ENCODE data around the gene TPK1.

TPK1 gene

DNA sequence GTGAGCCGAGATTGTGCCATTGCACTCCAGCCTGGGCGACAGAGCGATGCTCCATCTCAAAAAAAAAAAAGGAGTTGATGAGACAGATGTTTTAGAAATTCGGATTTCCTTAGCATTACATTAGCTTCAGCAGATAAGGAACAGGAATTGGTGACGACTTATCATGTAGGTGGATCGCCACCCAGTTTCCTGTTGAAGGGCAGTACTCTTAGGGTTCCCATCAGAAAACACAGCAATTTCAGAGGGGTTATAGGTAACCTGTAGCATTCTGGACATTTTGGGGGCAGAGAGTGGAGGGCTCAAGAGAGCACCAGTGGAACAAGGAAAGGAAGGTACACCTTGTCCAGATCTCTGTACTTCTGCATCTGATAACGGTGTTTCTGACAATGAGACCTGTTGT, 286.0 kb downstream of the TPK1 start:
- H3K27ac Mint-ChIP-seq, result no peak overlapping the region
- no peaks in the 10 kb centered on the region for H3K4me1 Mint-ChIP-seq (ENCODE audit: low read depth)
- no peaks in the 10 kb centered on the region for H3K9me3 Mint-ChIP-seq
- no peaks in the 10 kb centered on the region for H3K27me3 Mint-ChIP-seq (ENCODE audit: low read depth)
- H3K4me3 Mint-ChIP-seq, result no peak overlapping the region
- H3K36me3 Mint-ChIP-seq (ENCODE audit: low read depth), result no peaks in the 10 kb centered on the region

DNA sequence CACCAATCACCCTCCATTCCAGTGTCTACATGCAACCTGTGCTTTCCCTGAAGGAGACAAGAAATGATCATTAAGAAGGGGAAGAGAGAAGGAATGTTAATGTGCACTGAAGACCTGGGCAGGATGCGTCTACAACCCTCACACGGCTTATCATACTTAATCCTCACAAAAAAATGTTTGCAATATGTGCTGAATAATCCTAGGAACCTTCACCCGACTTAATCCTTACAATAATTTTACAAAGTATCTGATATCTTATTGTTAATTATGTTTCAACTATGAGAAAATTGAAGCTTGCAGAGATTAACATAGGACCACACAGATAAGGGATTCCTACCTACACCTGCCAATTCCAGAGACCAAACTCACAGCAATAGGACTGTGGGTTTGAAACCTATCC, 287.3 kb downstream of the TPK1 start:
- H3K4me1 Mint-ChIP-seq (ENCODE audit: low read depth), result no peaks in the 10 kb centered on the region
- no peak overlapping the region for H3K27ac Mint-ChIP-seq
- H3K9me3 Mint-ChIP-seq, result no peaks in the 10 kb centered on the region
- no peaks in the 10 kb centered on the region for H3K36me3 Mint-ChIP-seq (ENCODE audit: low read depth)
- H3K27me3 Mint-ChIP-seq (ENCODE audit: low read depth), result no peaks in the 10 kb centered on the region
- no peak overlapping the region for H3K4me3 Mint-ChIP-seq

DNA sequence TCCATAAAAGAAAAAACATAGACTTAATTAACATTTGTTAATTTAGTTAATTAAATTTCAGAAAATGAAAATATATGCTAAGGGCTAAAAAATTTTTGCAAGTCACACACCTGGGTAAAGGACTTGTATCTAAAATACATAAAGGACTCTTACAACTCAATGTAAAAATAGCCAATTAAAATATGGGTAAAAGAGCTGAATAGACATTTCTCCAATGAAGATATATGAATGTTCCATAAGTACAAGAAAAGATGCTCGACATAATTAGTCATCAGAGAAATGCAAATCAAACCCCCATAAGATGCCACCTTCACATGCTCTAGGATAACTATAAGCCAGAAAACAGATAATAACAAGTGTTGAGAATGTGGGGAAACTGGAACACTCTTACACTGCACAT, 288.0 kb downstream of the TPK1 start:
- Mint-ChIP-seq H3K4me3 (no peak overlapping the region), H3K27ac (no peak overlapping the region), H3K27me3 (ENCODE audit: low read depth) (no peaks in the 10 kb centered on the region), H3K36me3 (ENCODE audit: low read depth) (no peaks in the 10 kb centered on the region), H3K4me1 (ENCODE audit: low read depth) (no peaks in the 10 kb centered on the region), H3K9me3 (no peaks in the 10 kb centered on the region)

DNA sequence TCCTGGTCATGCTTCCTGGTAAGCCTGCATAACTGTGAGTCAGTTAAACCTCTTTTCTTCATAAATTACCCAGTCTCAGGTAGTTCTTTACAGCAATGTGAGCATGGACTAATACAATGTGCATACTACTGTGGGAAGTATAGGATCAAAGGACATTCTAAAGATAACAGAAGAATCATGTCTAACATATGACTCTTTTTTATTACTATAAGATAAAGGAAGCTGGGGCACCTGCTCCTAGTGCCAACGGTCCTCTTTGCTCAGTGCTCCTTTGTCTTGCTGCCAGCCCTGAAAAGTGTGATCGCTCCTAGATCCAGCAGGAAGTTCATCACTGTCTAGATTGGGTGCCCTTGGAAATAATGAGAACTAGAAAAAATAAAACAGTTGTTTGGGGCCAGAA, 289.1 kb downstream of the TPK1 start:
- H3K36me3 Mint-ChIP-seq (ENCODE audit: low read depth), result no peaks in the 10 kb centered on the region
- no peaks in the 10 kb centered on the region for H3K9me3 Mint-ChIP-seq
- H3K4me1 Mint-ChIP-seq (ENCODE audit: low read depth), result no peaks in the 10 kb centered on the region
- H3K4me3 Mint-ChIP-seq, result no peak overlapping the region
- H3K27me3 Mint-ChIP-seq (ENCODE audit: low read depth), result no peaks in the 10 kb centered on the region
- no peak overlapping the region for H3K27ac Mint-ChIP-seq

DNA sequence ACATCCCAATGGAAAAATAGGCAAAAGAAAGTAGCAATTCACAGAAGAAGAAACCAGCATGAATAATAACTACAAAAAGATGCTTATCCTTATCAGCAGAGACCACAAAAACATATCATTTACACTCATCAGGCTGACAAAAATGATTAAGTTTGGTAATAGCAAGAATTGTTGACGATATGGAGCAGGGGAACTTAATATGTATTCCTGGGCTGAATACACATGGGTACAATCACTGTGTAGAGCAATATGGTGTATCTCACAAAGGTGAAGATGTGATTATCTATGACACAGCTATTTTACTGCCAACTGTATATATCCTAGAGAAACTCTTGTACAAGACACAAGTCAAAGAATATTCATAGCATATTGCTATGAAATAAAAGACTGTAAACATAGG, 290.5 kb downstream of the TPK1 start:
- H3K4me1 Mint-ChIP-seq (ENCODE audit: low read depth), result no peaks in the 10 kb centered on the region
- H3K9me3 Mint-ChIP-seq, result no peaks in the 10 kb centered on the region
- H3K27ac Mint-ChIP-seq, result no peak overlapping the region
- no peaks in the 10 kb centered on the region for H3K27me3 Mint-ChIP-seq (ENCODE audit: low read depth)
- H3K36me3 Mint-ChIP-seq (ENCODE audit: low read depth), result no peaks in the 10 kb centered on the region
- no peak overlapping the region for H3K4me3 Mint-ChIP-seq

DNA sequence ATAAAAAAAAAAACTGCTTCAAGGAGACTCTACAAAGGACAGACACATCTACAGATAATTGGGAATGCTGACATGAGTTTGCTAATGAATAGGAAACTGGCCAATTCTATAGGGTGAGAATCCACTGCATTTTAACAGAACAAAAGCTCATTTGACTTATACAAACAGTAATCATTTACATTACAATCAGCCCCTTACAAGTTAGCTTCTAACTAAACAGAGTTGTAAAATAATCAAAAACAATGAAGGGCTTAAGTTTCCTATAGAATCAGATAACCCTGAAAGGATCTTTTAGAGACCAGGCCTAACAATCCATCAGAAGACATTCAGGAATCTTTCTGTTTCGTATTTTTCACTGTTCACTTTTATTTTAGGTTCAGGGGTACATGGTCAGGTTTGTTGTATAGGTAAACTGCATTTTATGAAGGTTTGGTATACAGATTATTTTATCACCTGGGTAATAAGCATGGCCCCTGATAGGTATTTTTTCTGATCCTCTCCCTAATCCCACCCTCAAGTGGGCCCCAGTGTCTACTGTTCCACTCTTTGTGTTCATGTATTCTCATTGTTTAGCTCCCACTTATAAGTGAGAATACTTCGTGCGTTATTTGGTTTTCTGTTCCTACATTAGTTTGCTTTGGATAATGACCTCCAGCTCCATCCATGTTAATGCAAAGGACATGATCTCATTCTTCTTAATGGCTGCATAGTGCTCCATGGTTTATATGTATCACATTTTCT, 301.0 kb downstream of the TPK1 start:
- Mint-ChIP-seq H3K9me3 (peaks cover 4% of the 10 kb centered on the region), H3K4me3 (no peak overlapping the region), H3K36me3 (ENCODE audit: low read depth) (no peaks in the 10 kb centered on the region)

DNA sequence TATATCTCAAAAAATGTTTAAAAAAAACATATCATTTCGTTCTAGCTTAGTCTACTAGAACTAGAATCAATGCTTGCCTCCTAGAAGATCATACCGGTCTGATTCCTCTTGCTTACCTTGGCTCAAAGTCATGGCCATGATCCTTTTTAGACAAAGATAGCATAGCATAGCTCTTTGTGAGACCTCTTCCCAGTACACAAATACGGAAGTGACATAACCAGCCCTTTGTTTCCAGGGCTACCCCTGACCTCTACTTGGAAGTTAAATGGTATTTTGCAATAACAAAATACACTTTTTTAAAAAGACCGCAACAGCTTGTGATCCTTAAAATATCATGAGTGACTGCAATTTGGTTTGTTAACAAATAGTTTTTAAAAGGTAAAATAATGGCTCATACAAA, 301.7 kb downstream of the TPK1 start:
- Mint-ChIP-seq H3K4me3 (no peak overlapping the region), H3K36me3 (ENCODE audit: low read depth) (no peaks in the 10 kb centered on the region), H3K9me3 (peaks cover 4% of the 10 kb centered on the region), H3K27ac (no peak overlapping the region), H3K4me1 (ENCODE audit: low read depth) (peaks cover 2% of the 10 kb centered on the region), H3K27me3 (ENCODE audit: low read depth) (no peaks in the 10 kb centered on the region)

More for the DNA sequence above, 301.0 kb downstream of the TPK1 start:
- H3K4me1 Mint-ChIP-seq (ENCODE audit: low read depth), result no peaks in the 10 kb centered on the region
- no peak overlapping the region for H3K27ac Mint-ChIP-seq
- H3K27me3 Mint-ChIP-seq (ENCODE audit: low read depth), result no peaks in the 10 kb centered on the region

DNA sequence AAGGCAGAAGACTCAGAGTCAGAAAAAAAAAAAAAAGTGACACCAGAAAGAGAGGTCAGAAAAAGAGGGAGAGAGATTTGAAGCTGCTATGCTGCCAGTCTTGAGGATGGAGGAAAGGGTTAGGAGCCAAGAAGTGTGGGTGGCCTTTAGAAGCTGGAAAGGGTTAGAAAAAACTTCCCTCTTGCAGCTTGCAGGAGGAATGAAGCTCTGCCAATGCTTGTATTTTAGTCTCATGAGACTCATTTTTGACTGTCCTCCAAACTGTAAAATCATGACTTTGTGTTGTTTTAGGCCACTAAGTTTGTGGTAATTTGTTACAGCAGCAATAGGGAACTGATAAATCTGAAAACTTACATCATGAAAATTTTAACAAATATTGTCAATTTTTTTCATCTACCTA, 304.7 kb downstream of the TPK1 start:
- Mint-ChIP-seq H3K4me3 (no peak overlapping the region), H3K27ac (no peak overlapping the region), H3K36me3 (ENCODE audit: low read depth) (no peaks in the 10 kb centered on the region), H3K27me3 (ENCODE audit: low read depth) (no peaks in the 10 kb centered on the region), H3K9me3 (peaks cover 4% of the 10 kb centered on the region), H3K4me1 (ENCODE audit: low read depth) (peaks cover 3% of the 10 kb centered on the region)

DNA sequence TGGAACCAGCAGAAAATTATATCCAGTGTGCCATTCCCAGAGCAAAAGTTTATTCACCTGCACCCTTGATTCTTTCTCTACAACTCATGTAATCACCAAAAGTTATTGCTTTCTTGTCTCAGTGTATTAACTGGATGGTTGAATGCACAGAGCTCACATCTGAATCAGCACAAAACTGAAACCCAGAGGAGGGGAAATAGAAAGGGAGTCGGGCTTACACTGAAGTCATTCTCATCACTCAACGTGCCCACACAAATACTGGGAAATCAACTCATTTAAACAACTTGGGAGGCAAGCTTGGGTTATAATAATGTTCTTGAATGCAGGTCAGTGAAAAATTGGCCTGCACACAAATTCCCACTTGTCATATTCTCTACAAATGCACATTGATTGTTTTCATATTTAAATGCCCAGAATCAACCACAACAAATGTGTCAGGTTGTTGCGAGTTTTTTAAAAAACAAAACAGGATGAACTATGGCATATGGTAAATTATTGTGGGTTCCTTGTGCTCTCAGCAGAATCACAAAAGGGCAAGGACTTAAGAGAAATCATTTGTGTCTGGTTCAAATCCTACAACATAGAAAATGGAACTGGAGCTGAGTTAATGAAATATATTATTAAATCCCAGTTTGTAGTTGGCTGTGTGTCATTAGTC, 306.5 kb downstream of the TPK1 start:
- no peaks in the 10 kb centered on the region for H3K36me3 Mint-ChIP-seq (ENCODE audit: low read depth)
- H3K27me3 Mint-ChIP-seq (ENCODE audit: low read depth), result no peaks in the 10 kb centered on the region
- H3K27ac Mint-ChIP-seq, result no peak overlapping the region
- no peaks in the 10 kb centered on the region for H3K9me3 Mint-ChIP-seq
- peaks cover 3% of the 10 kb centered on the region for H3K4me1 Mint-ChIP-seq (ENCODE audit: low read depth)
- H3K4me3 Mint-ChIP-seq, result no peak overlapping the region

DNA sequence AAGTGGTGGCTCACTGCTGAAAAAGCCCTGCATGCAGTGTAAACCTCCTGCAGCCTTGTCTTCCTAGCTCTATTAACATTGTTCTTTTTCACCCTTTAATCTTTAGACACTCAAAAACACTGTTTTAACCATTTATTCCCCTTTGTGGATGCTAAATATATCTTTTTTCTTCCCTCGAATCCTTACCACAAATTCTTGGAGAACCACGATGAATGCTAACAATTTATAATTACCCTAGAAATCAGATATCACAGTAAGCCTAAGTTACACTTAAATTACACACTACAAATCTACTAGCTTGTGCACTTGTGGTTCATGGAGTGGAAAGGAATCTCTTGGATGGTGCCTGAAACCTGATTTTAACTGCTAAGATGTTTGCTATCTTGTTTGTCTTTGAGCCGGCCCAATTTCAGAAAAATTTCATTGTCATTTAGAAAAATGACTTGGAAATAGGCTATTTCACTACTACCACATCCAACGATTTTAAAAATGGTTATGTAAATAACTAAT, 307.3 kb downstream of the TPK1 start:
- Mint-ChIP-seq H3K27me3 (ENCODE audit: low read depth) (no peaks in the 10 kb centered on the region), H3K27ac (no peak overlapping the region), H3K4me3 (no peak overlapping the region), H3K36me3 (ENCODE audit: low read depth) (no peaks in the 10 kb centered on the region), H3K4me1 (ENCODE audit: low read depth) (peaks cover 3% of the 10 kb centered on the region), H3K9me3 (no peaks in the 10 kb centered on the region)

DNA sequence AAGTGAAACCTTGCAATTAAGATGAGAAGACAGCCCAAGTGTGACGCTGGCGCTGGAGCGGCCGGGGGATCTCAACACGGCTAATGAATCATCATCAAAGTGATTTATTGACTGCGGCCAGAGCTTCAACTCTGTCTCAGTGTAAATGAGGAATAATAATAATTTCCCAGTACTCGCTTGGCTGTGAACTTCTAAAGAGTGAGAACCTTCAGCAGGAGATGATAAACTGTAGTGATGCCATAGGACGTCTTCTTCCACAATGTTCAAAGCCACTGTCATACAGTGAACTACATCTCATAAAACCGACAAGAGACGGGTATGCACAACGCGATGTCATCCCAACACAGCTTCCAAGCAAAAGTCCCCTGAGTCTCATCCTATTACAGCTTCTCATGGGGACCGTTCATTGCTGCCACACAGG, 308.8 kb downstream of the TPK1 start:
- Mint-ChIP-seq H3K27ac (no peak overlapping the region), H3K27me3 (ENCODE audit: low read depth) (no peaks in the 10 kb centered on the region), H3K36me3 (ENCODE audit: low read depth) (no peaks in the 10 kb centered on the region), H3K4me3 (no peak overlapping the region), H3K9me3 (no peaks in the 10 kb centered on the region), H3K4me1 (ENCODE audit: low read depth) (peaks cover 3% of the 10 kb centered on the region)

DNA sequence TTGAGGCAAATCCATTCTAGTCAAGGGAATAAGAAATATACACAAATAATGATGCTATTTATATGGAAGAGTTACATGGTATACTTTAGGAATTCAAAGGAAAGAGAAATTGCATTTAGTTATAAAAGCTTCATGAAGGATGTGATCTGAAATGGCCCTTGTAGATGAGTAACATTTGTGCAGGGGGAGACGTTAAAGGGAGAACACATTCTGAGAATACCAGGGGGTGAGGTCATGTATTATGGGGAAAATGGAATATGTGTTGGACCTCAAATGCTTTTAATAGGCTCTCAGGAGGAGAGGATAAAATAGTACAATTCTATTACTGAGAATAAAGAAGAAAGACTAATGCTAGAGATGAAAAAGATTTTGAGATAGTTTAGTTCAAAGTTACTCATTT, 309.9 kb downstream of the TPK1 start:
- Mint-ChIP-seq H3K27ac (no peak overlapping the region), H3K4me1 (ENCODE audit: low read depth) (peaks cover 3% of the 10 kb centered on the region), H3K27me3 (ENCODE audit: low read depth) (no peaks in the 10 kb centered on the region), H3K4me3 (no peak overlapping the region), H3K9me3 (no peaks in the 10 kb centered on the region), H3K36me3 (ENCODE audit: low read depth) (no peaks in the 10 kb centered on the region)

DNA sequence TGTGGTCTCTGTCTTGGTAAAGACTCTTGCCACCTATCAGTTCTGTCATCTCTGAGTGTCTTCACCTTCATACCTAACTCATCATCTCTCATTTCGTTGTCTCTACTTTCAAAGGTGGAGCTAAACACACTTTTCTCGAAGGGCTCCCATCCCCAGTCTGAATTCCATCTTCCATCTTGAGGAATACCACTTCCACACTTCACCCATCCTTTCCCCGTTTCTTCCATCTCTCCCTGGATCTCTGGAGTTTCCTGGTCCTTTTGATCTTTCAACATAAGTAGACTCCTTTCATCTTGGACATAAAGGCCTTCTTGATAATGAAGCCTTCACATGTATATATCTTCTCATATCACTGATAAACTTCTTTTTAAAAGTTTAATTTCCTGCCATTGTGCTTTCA, 311.6 kb downstream of the TPK1 start:
- no peaks in the 10 kb centered on the region for H3K9me3 Mint-ChIP-seq
- no peaks in the 10 kb centered on the region for H3K36me3 Mint-ChIP-seq (ENCODE audit: low read depth)
- H3K4me1 Mint-ChIP-seq (ENCODE audit: low read depth), result peaks cover 1% of the 10 kb centered on the region
- no peak overlapping the region for H3K27ac Mint-ChIP-seq
- H3K4me3 Mint-ChIP-seq, result no peak overlapping the region
- H3K27me3 Mint-ChIP-seq (ENCODE audit: low read depth), result no peaks in the 10 kb centered on the region

DNA sequence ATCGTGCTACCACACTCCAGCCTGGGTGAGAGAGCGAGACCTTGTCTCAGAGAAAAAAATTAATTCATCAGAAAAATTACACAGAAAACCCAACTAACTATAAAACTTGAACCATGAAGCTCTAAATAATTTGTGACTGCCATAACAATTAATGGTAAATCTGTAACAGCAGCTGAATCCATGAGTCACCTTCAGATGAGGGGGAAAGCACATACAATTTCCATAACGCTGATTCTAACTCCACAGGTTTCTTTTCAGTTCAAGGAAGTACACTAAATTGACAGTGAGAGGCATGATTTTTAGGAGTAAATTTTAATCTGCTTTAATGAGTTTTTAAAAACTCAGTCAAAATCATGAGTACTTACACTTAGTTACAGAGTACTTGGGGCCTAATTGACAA, 312.2 kb downstream of the TPK1 start:
- no peak overlapping the region for H3K27ac Mint-ChIP-seq
- no peaks in the 10 kb centered on the region for H3K9me3 Mint-ChIP-seq
- H3K4me1 Mint-ChIP-seq (ENCODE audit: low read depth), result no peaks in the 10 kb centered on the region
- H3K4me3 Mint-ChIP-seq, result no peak overlapping the region
- no peaks in the 10 kb centered on the region for H3K27me3 Mint-ChIP-seq (ENCODE audit: low read depth)
- H3K36me3 Mint-ChIP-seq (ENCODE audit: low read depth), result no peaks in the 10 kb centered on the region

DNA sequence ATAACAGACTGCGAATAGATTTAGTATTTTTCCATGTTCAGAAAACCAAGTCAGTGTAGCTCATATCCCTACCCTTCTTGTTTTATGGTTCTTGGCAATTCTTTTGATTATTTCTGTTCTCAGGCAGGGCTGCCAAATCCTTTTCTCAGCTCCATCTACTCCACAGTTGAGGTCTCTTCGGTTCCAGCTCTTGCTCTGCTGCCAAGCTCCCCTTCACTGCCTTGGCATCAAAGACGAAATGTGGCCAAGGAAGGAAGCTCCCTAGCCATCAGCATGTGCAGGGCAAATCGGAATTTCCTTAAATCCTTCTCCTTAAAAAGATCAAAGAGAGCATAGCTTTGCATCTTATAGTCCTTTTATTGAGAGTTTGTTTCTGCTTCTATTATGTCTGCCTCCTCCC, 315.9 kb downstream of the TPK1 start:
- H3K27me3 Mint-ChIP-seq (ENCODE audit: low read depth), result no peaks in the 10 kb centered on the region
- no peaks in the 10 kb centered on the region for H3K36me3 Mint-ChIP-seq (ENCODE audit: low read depth)
- no peaks in the 10 kb centered on the region for H3K4me1 Mint-ChIP-seq (ENCODE audit: low read depth)
- no peak overlapping the region for H3K27ac Mint-ChIP-seq
- H3K4me3 Mint-ChIP-seq, result no peak overlapping the region
- H3K9me3 Mint-ChIP-seq, result no peaks in the 10 kb centered on the region

Data from T-helper 1 cell treated with Interleukin-12 subunit alpha and Interleukin-12 subunit beta and Interleukin-4 antibody, amounts not matched to agents 30 μg/mL and 1 μg/mL, for 36 hours (primary cell).